ENCODE measurements around the gene ACAD11. TPM values are rescaled to one million over a fixed set of nuclear protein-coding genes. Genes with fewer than 3 reads are reported as not detected.

Gene ACAD11
- total and polyA plus RNA-seq, 12 donors = 7.6 to 31.2 (median 22.2) TPM

DNA sequence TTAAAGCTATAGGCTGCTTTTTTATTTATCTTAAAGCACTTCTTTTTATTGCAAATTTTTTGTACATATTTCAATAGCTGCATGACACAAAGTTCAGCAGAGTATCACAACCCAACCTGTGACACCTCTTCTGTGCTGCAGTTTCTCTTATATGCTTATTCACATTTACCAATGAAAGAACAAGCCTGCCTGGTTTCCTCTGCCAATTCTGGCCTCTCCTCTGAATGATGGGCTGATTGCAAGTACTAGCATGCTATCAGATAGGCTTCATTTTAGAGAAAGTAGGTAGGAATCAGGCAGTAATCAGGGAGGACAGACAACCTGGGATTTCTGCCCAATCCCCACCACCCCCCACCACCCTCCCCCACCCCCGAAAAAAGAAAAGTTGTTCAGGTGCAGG lies 36.0 kb downstream of the ACAD11 start:
- no peak for ATAC-seq
- TF ChIP-seq, protein P1, sequence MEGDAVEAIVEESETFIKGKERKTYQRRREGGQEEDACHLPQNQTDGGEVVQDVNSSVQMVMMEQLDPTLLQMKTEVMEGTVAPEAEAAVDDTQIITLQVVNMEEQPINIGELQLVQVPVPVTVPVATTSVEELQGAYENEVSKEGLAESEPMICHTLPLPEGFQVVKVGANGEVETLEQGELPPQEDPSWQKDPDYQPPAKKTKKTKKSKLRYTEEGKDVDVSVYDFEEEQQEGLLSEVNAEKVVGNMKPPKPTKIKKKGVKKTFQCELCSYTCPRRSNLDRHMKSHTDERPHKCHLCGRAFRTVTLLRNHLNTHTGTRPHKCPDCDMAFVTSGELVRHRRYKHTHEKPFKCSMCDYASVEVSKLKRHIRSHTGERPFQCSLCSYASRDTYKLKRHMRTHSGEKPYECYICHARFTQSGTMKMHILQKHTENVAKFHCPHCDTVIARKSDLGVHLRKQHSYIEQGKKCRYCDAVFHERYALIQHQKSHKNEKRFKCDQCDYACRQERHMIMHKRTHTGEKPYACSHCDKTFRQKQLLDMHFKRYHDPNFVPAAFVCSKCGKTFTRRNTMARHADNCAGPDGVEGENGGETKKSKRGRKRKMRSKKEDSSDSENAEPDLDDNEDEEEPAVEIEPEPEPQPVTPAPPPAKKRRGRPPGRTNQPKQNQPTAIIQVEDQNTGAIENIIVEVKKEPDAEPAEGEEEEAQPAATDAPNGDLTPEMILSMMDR (IDR thresholded peaks at IDR 0.05) = no peak
- Histone ChIP-seq H3K27me3 (no peaks in the 10 kb centered on the region), H3K9me3 (peaks cover 0 to 8% (median 0%) of the 10 kb centered on the region in 11 donors), H3K4me1 (peaks cover 0 to 18% (median 5%) of the 10 kb centered on the region in 9 donors), H3K36me3 (peaks cover 0 to 71% (median 25%) of the 10 kb centered on the region in 9 donors), H3K27ac (no peak overlapping the region), H3K4me3 (no peak overlapping the region)
- intact Hi-C loops (cut with DNase I) = no loop called here
- 100% methylated on average over 1 of the region's 1 CpG for WGBS, 2 donors
- no peak for DNase-seq

DNA sequence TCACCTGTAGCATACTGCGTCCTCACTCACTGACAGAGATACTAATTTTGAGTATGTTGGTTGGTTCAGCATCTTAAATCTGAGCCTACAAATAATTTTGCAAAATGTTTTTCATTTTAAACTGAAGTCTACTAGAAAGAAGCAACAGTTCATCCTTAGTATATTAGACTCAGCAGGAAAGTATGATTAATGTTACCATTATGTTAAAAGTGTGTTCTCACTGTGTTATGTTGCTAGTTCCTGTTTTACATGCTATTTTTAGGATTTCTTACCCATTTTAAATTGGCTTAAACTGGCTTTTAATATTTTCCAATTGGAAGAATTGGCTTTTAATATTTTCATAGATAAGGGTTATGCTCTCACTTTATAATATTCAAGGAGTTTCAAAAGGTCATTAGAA lies 36.8 kb downstream of the ACAD11 start:
- WGBS, 2 donors = 90 to 93% methylated on average over 1 of the region's 1 CpG
- H3K36me3 ChIP-seq = peaks cover 0 to 71% (median 18%) of the 10 kb centered on the region in 9 donors
- H3K9me3 ChIP-seq = peaks cover 0 to 8% (median 0%) of the 10 kb centered on the region in 11 donors
- TF ChIP-seq, protein P1 (IDR thresholded peaks at IDR 0.05) = no peak
- no peak overlapping the region for H3K4me3 ChIP-seq
- DNase-seq (no peak), ATAC-seq (no peak)
- intact Hi-C loops (cut with DNase I) = no loop called here
- no peaks in the 10 kb centered on the region for H3K27me3 ChIP-seq
- H3K4me1 ChIP-seq = peaks cover 0 to 18% (median 5%) of the 10 kb centered on the region in 9 donors
- no peak overlapping the region for H3K27ac ChIP-seq

DNA sequence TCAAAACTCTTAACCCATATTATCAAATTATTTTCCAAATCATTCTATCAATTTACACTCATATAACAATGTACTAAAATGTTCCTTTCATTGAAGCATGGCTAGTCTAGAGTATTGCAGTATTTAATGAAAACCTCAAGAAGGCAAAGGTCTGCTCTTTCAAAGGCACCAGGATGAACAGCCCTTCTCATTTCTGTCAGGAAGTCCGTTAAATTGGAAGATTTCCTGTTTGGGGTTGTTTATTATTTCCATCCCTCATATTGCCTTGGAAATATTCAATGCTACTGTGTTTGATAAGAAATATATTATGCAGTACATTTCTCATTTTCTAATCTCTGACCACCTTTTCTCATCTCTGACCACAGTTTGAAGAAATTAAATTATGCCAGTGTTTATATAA lies 37.5 kb downstream of the ACAD11 start:
- TF ChIP-seq, protein P1 (IDR thresholded peaks at IDR 0.05) = no peak
- Histone ChIP-seq H3K9me3 (peaks cover 0 to 8% (median 0%) of the 10 kb centered on the region in 11 donors), H3K27ac (no peak overlapping the region), H3K4me3 (no peak overlapping the region), H3K27me3 (no peaks in the 10 kb centered on the region), H3K4me1 (peaks cover 0 to 18% (median 5%) of the 10 kb centered on the region in 9 donors), H3K36me3 (peaks cover 0 to 71% (median 14%) of the 10 kb centered on the region in 9 donors)
- DNase-seq = no peak
- no peak for ATAC-seq
- WGBS, 2 donors = 58 to 72% methylated on average over 1 of the region's 1 CpG
- intact Hi-C loops (cut with DNase I) = no loop called here

DNA sequence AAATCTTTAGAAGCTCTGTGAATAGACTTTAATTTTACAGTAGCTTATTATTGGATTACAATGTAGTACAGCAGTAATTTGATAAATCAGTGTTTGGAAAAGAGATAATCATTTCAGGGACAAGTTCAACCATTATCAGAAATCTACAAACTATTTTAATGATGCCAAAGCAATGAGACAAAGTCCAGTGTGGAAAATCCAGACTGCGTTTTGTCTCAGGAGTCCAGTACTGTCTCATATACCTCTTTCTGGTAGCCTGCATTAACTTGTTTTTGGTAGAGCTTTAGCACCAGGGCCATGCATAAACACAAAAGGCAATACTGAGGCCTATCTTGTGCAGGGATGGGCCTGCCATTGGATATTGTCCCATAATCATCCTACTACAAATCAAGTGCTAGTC lies 42.8 kb downstream of the ACAD11 start:
- intact Hi-C loops (cut with DNase I) = no loop called here
- WGBS, 2 donors = 95 to 97% methylated on average over 1 of the region's 1 CpG
- Histone ChIP-seq H3K27me3 (no peaks in the 10 kb centered on the region), H3K4me1 (peaks cover 0 to 11% (median 0%) of the 10 kb centered on the region in 9 donors), H3K4me3 (no peak overlapping the region), H3K27ac (no peak overlapping the region), H3K9me3 (peaks cover 0 to 23% (median 0%) of the 10 kb centered on the region in 11 donors), H3K36me3 (peaks cover 0 to 67% (median 11%) of the 10 kb centered on the region in 9 donors)
- no peak for ATAC-seq
- DNase-seq = no peak
- TF ChIP-seq, protein P1 (IDR thresholded peaks at IDR 0.05) = no peak
